ELF-1 (cell line): Measurements from ENCODE around the gene CAPN5.
"Not testable (repeated sequence)": the region's sequence is repeated elsewhere in the genome, so short reads cannot be mapped to it uniquely, and the experiment has no call there.

ENCODE experiments used
- DNase-seq: peaks from one replicate; pipeline ENCODE4 v3.0.0-alpha.2; 2016; ENCODE audit warnings: low read depth, low spot score

The CAPN5 gene

DNA sequence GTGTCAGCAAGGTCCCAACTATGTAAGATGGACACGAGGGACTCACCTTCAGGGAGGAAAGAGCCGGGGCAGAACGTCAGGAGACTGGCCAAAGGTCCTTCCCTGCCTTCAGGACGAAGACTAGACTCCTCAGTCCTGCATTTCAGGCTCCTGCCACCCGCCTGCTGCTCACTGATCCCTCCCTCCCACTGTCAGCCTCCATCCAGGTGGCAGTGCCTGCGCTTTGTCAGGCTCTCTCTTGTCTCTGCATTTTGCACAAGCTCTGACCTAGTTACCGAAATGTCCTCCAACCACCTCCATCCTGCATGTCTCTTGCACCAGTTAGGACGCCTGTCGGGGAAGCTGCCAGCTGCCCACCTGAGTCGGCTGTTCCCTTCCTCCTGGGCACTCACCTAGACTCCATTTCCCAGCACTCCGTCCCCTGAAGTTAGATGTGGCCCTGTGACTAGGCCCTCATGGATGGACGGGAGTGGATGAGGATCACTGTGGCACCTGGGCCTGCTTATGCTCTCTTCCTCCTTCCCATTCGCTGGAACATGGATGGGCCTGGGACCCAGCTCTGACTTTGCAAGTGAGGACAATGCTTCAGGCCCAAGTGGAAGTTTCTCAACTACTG is 24.6 kb upstream of the CAPN5 start:
- DNase-seq = no peak

DNA sequence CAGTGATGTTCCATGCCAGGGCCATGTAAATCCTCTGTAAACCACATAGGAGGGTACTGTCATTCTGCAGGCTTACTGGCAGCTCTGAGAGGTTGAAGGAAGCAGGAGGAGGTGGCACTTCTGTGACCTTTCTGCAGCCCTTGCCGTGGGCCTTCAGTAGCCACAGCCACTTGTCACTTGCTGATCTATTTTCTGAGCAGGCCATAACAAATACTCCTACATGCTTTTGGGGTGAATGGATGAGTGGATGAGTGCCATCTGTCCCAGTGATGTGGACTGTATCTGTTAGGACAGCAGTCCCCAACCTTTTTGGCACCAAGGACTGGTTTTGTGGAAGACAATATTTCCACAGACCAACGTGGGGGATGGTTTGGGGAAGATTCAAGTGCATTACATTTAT is 22.4 kb upstream of the CAPN5 start:
- DNase-seq = no peak

DNA sequence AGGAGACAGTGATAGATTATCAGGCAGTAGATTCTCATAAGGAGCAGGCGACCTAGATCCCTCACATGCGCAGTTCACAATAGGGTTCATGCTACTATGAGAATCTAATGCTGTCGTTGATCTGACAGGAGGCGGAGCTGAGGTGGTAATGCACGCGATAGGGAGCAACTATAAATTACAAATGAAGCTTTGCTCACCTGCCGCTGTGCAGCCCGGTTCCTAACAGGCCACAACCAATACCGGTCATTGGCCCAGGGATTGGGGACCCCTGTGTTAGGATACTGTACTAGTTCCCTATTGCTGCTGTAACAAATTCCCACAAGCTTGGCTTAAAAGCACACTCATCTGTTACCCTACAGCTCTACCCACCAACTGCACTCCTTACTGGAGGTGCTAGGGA is 21.9 kb upstream of the CAPN5 start:
- DNase-seq = no peak

DNA sequence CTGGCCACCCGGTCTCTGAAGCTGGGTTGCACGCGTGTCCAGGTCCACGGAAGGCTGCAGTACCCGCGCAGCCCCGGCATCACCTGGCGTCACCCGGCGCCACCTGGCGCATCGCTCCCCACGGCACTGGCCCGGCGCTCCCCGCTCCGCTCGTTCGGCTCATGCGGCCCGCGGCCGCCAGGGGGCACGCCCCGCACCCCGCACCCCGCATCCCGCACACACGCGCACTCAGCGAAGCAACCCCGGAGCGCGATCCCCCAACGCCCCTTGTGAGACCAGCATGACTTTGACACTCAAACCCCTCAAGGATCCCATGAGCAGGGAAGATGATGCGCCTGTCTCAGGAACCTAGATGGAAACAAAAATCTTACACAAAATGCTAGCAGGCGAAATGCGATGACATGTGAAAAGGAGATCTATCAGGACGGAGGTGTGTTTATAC is 20.7 kb upstream of the CAPN5 start:
- DNase-seq = peak; percentile 79

DNA sequence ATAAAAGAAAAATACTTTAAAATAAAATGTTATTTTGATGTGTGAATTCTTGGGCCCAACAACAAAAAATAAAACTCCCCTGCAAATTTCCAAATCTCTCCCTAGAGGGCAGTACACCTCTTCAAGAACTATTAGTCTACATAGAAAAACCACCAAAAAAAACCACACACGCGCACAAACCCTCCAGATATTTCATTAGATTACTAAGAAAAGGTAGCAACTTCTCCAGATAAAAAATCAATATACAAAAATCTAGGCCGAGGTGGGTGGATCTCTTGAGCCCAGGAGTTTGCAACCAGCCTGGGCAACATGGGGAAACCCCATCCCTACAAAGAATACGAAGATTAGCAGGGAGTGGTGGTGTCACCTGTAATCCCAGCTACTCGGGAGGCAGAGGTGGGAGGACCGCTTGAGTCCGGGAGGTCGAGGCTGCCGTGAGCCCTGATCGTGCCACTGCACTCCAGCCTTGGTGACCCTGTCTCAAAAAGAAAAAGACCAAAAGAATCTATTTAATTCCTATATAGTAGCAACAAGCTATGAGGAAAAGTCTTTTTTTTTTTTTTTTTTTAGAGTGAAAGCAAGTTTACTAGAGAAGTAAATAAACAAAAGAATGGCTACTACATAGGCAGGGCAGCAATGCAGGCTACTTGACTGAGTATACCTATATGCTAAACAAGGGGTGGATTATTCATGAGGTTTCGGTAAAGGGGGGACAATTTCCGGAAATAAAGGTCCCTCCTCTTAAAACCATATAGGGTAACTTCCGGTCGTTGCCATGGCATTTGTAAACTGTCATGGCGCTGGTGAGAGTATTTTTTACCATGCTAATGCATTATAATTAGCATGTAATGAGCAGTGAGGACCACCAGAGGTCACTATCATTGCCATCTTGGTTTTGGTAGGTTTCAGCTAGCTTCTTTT is 19.5 kb upstream of the CAPN5 start:
- peak; percentile 92 for DNase-seq

DNA sequence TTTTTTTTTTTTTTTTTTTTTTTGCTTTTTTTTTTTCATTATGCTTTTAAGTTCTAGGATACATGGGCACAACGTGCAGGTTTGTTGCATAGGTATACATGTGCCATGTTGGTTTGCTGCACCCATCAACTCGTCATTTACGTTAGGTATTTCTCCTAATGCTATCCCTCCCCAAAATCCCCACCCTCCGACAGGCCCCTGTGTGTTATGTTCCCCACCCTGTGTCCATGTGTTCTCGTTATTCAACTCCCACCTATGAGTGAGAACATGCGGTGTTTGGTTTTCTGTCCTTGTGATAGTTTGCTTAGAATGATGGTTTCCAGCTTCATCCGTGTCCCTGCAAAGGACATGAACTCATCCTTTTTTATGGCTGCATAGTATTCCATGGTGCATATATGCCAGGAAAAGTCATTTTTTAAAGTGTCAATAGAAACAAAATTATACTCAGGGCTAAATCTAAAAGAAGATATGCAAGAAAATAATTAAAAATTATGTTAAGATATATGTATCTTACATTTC is 18.8 kb upstream of the CAPN5 start:
- DNase-seq = not testable (repeated sequence)

DNA sequence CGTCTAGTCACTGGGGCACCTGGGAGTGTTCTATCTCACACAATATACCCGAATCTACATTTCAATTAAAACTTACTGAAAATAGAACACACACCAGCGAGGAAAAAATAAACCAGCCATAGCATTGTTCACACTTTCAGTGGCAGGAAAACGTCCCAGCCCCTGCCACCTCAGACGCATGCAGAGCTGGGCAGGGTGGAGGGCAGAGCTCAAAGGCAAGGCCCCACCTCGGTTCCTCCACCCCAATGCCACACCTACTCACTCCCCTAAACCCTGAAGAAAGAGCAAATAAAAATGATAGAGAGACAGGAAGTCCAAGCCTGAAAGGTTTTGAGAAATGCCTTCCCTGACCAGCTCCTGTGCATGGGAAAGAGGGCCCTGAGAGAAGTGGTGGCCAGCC is 17.7 kb upstream of the CAPN5 start:
- no peak for DNase-seq

DNA sequence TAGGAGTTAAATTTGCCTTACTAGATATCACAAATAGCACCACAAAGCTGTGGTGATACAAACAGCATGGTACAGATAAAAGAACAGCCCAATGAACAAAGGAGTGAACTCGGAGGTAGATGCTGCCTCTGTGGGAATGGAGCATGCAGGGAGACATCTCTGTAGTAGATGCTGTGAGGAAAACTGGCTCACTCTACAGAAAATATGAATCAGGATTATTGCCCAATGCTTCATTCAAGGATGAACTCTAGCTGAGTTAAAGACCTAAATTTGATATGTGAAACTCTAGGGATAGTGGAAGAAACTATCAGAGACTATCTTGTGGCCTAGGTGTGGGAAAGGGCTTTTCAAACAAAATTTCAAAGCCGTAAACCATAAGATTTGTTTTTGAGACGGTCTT is 15.3 kb upstream of the CAPN5 start:
- DNase-seq = no peak

DNA sequence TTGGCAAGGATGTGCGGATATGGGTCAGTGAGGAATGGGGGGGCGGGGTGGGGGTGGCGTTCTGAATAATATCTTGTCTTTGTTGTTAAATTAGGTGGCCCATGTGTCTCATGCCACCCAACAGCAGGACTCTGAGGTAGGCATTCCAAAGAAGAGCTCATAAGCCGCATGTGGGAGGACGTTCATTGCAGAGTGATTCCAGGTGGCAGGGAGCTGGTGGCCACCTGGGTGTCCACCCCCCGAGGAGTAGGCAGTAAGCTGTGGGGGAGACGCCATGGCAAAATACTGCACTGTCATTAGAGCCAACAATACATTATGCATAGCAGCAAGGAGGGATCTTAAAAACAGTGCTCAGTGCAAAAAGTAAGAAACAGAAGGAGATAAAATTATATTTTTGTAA is 14.3 kb upstream of the CAPN5 start:
- DNase-seq = no peak

DNA sequence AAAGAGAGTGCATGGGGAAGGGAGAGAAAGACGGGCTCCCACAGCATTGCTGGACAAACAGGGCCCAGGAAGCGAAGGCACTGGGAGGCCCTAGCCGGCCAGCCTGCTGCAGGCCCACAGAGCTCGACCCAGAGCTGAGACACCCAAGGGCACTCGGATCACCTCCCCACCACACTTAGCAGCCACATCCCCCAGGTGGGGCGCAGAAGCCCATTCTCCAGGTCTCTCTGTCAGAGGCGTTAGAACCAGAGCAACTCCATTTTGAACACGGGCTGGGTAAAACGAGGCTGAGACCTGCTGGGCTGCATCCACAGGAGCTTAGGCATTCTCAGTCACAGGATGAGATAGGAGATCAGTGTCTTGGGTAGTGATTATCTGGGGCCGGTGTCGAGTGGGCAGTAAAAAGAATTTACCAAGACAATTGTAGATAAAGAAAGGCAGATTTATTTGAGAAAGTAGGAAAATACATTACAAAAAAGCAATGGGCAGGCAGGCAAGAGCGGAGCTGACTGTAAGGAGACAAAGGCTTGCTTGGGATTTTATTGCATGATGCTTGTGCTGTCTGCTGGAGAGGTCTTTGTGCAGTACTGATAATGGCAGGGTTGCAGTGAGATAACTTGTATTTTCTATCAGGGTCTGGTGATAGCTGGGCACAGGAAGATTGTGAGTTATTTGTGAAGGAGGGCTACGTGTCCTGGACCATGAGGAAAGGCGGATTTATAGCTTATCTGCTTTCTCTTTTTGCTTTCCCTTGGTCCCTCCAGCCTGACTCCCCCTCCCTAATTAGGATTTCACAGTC is 13.4 kb upstream of the CAPN5 start:
- no peak for DNase-seq

DNA sequence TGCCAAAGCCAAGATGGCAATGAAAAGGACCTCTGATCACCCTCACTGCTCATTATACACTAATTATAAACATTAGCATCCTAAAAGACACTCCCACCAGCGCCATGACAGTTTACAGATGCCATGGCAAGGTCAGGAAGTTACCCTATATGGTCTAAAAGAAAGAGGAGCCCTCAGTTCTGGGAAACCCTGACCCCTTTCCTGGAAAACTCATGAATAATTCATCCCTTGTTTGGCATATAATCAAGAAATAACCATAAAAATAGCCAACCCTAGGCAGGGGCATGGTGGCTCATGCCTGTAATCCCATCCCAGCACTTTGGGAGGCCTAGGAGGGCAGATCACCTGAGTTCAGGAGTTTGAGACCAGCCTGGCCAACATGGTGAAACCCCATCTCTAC is 12.7 kb upstream of the CAPN5 start:
- DNase-seq = no peak

DNA sequence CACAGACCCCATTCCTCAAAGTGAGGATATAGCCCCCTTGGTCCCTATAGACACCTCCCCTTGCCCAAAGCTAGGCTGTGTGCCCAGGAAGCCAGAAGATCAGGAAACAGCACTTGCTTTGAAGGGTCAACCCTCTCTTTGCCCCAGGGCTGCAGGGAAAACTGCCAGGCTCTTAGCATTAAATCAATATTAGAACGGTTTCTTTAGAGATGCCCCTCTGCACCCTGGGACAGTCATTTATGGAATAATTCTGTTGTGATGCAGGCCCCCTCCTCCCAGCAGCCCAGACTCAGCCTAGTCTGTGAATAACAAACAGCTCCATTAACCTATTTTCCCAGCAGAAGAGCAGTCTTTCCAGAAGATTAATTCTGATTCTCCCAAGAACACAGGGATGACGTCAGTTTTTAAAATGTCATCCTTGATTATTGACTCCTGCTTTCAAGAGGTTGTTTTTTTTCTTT is 11.6 kb upstream of the CAPN5 start:
- no peak for DNase-seq

DNA sequence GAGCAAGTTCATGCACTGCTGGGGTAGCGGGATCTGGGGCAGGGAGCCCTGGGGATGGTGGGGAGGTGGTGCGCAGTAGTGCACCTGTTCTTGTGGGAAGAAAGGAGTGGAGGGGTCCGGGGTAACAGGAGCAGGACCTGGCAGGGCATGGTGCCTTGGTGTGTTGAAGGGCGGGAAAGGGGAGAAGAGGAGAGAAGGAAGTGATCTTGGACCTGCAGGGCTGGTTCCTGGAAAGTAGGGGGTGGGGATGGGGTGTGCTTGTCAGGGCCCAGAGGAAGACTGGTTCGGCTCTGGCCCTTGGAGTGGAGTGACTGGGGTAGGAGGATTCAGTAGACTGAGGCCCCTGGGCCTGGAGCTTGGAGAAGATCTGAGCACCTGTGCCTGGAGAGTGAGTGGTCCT is 10.9 kb upstream of the CAPN5 start:
- DNase-seq = no peak

DNA sequence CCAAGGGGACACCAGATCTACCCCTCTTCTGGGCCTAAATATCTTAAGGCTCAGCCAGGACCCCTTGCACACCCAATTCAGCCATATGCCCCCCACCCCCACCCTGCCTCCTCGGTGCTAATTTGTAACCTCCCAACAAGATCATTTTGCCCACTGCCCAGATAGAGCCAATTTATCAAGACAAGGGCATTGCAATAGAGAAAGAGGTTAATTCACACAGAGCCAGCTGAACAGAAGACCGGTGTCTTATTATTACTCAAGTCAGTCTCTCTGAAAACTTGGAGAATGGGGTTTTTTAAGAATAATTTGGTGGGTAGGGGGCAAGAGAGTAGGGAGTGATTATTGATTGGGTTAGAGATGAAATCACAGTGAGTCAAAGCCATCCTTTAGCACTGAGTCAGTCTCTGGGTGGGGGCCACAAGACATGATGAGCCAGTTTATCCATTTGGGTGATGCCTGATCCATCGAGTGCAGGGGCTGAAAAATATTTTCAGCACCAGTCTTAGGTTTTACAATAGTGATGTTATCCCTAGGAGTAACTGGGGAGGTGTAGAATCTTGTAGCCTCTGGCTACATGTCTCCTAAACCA is 9.9 kb upstream of the CAPN5 start:
- DNase-seq = no peak

DNA sequence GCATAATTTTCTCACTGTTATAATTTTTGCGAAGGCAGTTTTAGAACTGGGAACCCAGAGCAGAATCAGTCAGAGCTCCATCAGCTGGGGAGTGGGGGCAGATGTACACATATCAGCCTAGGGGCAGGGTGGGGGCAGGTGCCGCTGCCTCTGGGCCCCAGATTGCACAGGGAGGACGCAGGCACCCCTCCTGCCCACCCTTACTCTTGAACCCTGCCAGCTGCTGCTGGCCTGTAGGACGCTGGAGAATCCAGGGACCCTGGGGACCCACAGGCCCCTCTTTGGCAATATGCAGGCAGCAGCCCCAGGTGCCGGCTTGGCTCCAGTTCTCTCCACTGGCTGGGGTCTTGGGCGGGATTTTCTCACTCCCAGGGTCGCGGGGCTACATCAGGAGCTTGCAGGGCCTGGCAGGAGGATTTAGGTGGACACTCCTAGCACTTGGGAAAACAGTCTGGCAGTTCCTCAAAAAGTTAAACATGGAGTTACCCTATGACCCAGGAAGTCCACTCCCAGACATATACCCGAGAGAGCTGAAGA is 8.8 kb upstream of the CAPN5 start:
- DNase-seq = no peak

DNA sequence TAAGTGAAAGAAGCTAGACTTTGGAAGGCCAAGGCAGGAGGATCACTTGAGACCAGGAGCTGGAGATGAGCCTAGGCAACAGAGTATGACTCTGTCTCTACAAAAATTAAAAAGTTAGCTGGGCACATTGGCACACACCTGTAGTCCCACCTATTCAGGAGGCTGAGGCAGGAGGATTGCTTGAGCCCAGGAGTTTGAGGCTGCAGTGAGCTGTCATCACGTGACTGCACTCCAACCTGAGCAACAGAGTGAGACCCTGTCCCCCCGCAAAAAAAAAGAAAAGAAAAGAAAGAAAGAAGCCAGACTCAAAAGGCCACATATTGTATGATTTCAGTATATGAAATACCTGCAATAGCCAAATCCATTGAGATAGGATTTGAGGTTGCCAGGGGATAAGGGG is 7.9 kb upstream of the CAPN5 start:
- no peak for DNase-seq

DNA sequence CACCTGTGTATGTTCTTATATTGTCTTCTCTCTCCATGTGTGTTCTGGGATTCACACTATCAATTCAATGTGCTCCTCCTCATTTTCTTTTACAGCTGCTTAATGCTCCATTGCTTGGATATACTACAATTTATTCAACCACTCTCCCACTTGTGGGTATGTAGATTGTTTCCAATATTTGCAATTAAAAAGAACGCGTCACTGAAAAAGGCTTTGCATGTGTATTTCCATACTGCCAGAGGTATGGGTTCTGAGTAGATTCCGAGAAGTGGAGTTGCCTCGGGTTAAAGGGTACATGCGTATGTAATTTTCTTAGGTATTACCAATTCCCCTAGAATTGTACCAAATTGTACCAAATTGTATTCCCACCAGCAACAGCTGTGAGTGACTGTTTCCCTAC is 7.0 kb upstream of the CAPN5 start:
- no peak for DNase-seq

DNA sequence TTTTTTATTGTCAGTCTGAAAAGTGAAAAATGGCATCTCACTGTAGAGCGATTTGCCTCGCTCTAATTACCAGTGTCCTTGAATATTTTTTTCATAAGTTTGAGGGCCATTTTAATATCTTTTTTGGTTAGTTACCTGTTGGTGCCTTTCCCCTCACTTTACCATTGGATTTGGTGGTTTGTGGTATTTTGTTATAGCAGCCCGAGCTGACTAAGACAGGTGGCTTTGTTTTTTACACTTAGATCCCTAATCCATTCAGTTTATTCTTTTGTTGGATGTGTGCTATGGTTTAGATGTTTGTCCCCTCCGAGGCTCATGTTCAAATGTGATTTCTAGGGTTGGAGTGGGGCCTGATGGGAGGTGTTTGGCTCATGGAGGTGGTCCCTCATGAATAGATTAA is 6.5 kb upstream of the CAPN5 start:
- DNase-seq = no peak

DNA sequence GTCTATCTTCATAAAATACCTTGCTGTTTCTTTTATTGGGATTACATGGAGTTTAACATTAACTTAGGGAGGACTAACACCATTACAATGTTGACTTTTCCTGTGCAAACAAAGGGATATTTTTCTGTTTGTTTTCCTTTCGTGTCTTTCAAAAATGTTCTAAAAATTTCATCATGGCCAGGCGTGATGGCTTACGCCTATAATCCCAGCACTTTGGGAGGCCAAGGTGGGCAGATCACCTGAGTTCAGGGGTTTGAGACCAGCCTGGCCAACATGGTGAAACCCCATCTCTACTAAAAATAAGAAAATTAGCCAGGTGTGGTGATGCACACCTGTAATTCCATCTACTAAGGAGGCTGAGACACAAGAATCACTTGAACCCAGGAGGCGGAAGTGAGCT is 5.5 kb upstream of the CAPN5 start:
- DNase-seq = not testable (repeated sequence)

DNA sequence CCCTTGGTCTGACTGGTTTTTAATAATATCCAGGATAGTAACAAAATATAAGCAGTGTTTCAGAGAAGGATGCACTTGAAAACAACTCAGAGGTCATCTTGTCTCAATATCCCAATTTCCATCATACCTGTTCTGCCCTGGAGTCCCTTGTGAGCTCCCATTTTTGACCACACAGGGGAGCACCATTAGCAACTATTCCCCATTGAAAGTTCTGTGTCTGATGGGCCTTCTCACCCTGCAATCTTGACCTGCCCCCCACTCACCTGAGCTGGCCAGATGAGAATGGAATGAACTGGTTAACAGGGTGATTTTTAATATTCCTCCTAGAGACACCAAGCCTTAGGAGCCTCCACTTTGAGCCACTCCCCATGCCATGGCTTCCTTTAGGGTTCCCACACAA is 3.8 kb upstream of the CAPN5 start:
- no peak for DNase-seq

DNA sequence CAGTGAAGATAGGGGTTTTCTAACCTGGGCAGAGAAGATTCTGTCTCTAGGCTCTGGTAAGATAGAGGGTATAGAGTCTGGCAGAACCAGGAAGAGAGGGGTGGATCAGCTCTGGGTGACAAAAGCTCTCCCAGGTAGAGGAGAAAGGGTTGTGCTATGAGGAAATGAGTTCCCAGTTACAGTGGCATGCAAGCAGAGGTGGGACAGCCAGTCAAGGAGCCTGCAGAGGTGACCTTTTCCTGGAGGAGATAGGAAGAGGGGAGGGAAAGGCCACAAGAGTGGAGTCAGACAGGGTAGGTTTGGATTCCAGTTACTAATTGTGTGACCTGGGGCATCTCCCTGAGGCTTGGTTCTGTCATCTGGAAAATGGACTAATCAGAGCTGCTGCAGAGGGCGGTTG is 3.4 kb upstream of the CAPN5 start:
- no peak for DNase-seq
